ENCODE data around the gene GLCE. TPM values are rescaled to one million over a fixed set of nuclear protein-coding genes. Genes with fewer than 3 reads are reported as not detected.
"Not testable (repeated sequence)": the region's sequence is repeated elsewhere in the genome, so short reads cannot be mapped to it uniquely, and the experiment has no call there.

GLCE gene
- total RNA-seq, 1 experiment from 2014 or later, result 11.5 TPM

DNA sequence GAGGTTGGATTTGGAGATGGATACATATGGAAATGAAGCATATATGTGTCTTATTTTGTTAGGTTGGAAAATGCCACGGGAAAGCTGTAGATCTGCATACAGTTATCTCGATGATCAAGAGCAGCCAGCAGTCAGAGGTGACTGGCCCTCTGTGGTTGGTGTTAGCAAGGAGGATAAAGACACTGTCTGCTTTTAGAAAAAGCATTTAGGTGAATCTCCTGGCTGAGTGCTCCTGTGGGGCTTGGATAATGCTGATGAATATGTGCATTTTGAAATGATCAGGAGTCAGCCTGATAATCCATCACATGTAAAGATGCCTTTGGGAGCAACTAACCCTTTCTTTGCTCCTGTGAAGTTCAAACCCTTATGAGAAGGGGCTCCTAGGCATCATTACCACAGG lies 24.9 kb upstream of the GLCE start:
- DNase-seq (ENCODE audit: low spot score), result no peak

GRCh38 chr15:69138963-69139362 lies 21.5 kb upstream of the GLCE start:
- no peak for DNase-seq (ENCODE audit: low spot score)

GRCh38 chr15:69140306-69140705 lies 20.1 kb upstream of the GLCE start:
- DNase-seq (ENCODE audit: low spot score), result no peak

DNA sequence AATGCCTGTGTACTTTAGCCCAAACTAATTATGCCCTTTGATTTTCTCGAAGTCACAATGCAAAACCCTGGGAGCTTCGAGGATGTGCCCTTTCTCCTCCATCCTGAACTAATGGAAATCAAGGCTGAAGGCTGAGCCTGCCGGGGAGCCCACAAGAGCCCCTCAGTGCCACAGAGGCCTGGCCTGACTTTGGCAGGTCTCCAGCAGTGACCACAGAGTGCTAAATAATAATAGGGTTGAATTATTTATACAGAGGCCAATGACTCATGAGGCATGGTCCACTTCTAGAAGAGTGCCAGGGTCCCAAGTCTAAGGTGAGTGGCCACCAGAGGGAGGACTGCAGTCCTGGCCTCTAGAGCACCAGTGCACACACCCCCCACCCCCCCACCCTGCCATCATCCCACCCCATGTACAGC lies 19.1 kb upstream of the GLCE start:
- peak; percentile 79 for DNase-seq (ENCODE audit: low spot score)

DNA sequence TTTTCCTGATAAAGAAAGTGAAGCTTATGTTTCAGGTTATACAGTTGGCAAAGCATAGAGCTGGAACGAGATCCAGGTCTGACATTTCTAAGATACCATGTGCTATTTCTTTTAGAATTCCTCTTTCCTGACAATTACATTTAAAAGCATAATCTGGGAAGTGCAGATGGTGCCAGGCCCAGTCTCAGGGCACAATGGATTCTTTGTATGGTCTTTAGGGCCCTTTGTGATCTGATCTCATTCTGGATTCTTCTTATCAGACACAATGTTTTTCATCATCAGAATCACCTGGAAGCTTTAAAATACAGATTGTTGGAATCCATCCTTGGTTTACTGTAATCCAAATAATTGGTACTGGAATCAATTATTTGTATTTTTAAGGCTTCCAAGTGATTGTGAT lies 18.6 kb upstream of the GLCE start:
- DNase-seq (ENCODE audit: low spot score), result no peak

- DNase-seq (ENCODE audit: low spot score), result no peak
These were observed 16.5 kb upstream of the GLCE start for GRCh38 chr15:69143756-69144436.

DNA sequence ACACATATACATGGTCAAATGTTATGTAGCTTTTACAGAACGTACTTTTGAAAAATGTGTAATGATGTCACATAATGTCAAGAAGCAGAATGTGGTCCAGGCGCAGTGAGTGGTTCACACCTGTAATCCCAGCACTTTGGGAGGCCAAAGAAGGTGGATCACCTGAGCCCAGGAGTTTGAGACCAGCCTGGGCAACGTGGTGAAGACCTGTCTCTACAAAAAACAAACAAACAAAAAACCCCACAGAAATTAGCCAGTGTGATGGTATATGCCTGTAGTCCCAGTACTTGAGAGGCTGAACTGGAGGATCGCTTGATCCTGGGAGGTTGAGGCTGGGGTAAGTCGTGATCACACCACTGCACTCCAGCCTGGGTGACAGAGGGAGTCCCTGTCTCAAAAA lies 15.9 kb upstream of the GLCE start:
- no peak for DNase-seq (ENCODE audit: low spot score)

- no peak for DNase-seq (ENCODE audit: low spot score)
These were observed 15.2 kb upstream of the GLCE start for GRCh38 chr15:69145149-69145693.

- DNase-seq (ENCODE audit: low spot score), result no peak
These were observed 14.5 kb upstream of the GLCE start for GRCh38 chr15:69145694-69146492.

GRCh38 chr15:69146724-69147435 lies 13.6 kb upstream of the GLCE start:
- DNase-seq (ENCODE audit: low spot score), result no peak

GRCh38 chr15:69148465-69148864 lies 12.0 kb upstream of the GLCE start:
- DNase-seq (ENCODE audit: low spot score), result no peak

GRCh38 chr15:69149163-69149562 lies 11.3 kb upstream of the GLCE start:
- no peak for DNase-seq (ENCODE audit: low spot score)

DNA sequence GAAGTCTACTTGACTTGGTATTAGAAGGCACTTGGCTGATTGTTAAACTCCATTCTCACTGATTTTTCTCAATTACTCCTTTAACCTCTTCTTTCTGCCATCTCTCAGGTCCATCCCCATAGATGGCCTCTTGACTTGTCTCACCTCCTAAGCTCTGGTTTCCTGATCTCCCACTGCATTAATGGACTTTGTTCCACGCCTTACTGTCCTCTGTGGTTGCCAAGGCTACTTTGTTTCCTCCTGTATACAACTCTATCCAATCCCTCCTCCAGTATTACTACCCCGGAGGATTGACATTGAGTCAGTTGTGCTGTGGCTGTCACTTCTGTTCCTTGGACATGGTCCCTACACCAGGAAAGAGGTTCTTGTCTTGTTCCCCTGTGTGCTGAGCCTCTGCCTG lies 10.6 kb upstream of the GLCE start:
- peak; percentile 38 for DNase-seq (ENCODE audit: low spot score)

GRCh38 chr15:69150336-69150735 lies 10.1 kb upstream of the GLCE start:
- DNase-seq (ENCODE audit: low spot score), result no peak

GRCh38 chr15:69150841-69151240 lies 9.6 kb upstream of the GLCE start:
- DNase-seq (ENCODE audit: low spot score), result no peak

GRCh38 chr15:69153046-69153445 lies 7.4 kb upstream of the GLCE start:
- DNase-seq (ENCODE audit: low spot score), result no peak

DNA sequence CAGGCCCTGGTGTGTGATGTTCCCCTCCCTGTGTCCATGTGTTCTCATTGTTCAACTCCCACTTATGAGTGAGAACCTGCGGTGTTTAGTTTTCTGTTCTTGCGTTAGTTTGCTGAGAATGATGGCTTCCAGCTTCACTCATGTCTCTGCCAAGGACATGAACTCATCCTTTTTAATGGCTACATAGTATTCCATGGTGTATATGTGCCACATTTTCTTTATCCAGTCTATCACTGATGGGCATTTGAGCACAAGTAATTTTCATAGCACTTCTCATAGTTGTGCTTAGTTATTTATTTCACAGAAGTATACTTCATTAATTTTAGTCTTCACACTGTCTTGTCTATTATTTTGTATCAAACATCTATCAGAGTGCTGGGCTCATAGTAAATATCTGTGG lies 6.8 kb upstream of the GLCE start:
- DNase-seq (ENCODE audit: low spot score), result not testable (repeated sequence)

- DNase-seq (ENCODE audit: low spot score), result no peak
These were observed 6.4 kb upstream of the GLCE start for GRCh38 chr15:69154078-69154477.

- DNase-seq (ENCODE audit: low spot score), result no peak
These were observed 5.8 kb upstream of the GLCE start for GRCh38 chr15:69154684-69155083.

GRCh38 chr15:69156736-69157381 lies 3.6 kb upstream of the GLCE start:
- DNase-seq (ENCODE audit: low spot score), result no peak

- no peak for DNase-seq (ENCODE audit: low spot score)
These were observed 2.1 kb upstream of the GLCE start for GRCh38 chr15:69158201-69158842.
